ENCODE data around the gene IFIT2.

Gene IFIT2

GRCh38 chr10:89304446-89304845 is 2.6 kb downstream of the IFIT2 start:
- Histone ChIP-seq H2AFZ (ENCODE audit: low read depth) (no peak overlapping the region), H3K27me3 (ENCODE audit: insufficient read depth, low read depth) (no peaks in the 10 kb centered on the region), H3K4me3 (IDR thresholded peaks at IDR 0.05; ENCODE audit: insufficient read depth, low read depth, low read length) (no peak overlapping the region), H3K9ac (no peak overlapping the region), H3K4me2 (no peak overlapping the region), H3K27ac (no peak overlapping the region), H4K20me1 (ENCODE audit: insufficient read depth) (no peaks in the 10 kb centered on the region), H3K4me1 (ENCODE audit: low read depth, poor library complexity, severe bottlenecking) (peaks cover 20% of the 10 kb centered on the region), H3K36me3 (ENCODE audit: insufficient read depth) (no peaks in the 10 kb centered on the region), H3K79me2 (ENCODE audit: insufficient read depth, low read depth) (no peaks in the 10 kb centered on the region)
- no peak for TF ChIP-seq CTCF (conservative IDR thresholded peaks at IDR 0.05; ENCODE audit: low read depth, low read length)

GRCh38 chr10:89304925-89305324 is 3.1 kb downstream of the IFIT2 start:
- Histone ChIP-seq H3K9ac (no peak overlapping the region), H3K4me3 (IDR thresholded peaks at IDR 0.05; ENCODE audit: insufficient read depth, low read depth, low read length) (no peak overlapping the region), H4K20me1 (ENCODE audit: insufficient read depth) (no peaks in the 10 kb centered on the region), H3K27ac (no peak overlapping the region), H3K4me1 (ENCODE audit: low read depth, poor library complexity, severe bottlenecking) (peaks cover 20% of the 10 kb centered on the region), H3K4me2 (no peak overlapping the region), H2AFZ (ENCODE audit: low read depth) (no peak overlapping the region), H3K36me3 (ENCODE audit: insufficient read depth) (no peaks in the 10 kb centered on the region), H3K79me2 (ENCODE audit: insufficient read depth, low read depth) (no peaks in the 10 kb centered on the region), H3K27me3 (ENCODE audit: insufficient read depth, low read depth) (no peaks in the 10 kb centered on the region)
- no peak for TF ChIP-seq CTCF (conservative IDR thresholded peaks at IDR 0.05; ENCODE audit: low read depth, low read length)

- H3K36me3 ChIP-seq (ENCODE audit: insufficient read depth), result no peaks in the 10 kb centered on the region
- no peak overlapping the region for H3K4me3 ChIP-seq (IDR thresholded peaks at IDR 0.05; ENCODE audit: insufficient read depth, low read depth, low read length)
- H3K79me2 ChIP-seq (ENCODE audit: insufficient read depth, low read depth), result no peaks in the 10 kb centered on the region
- H2AFZ ChIP-seq (ENCODE audit: low read depth), result no peak overlapping the region
- TF ChIP-seq CTCF (conservative IDR thresholded peaks at IDR 0.05; ENCODE audit: low read depth, low read length), result no peak
- no peak overlapping the region for H3K9ac ChIP-seq
- H3K4me1 ChIP-seq (ENCODE audit: low read depth, poor library complexity, severe bottlenecking), result peaks cover 20% of the 10 kb centered on the region
- no peaks in the 10 kb centered on the region for H3K27me3 ChIP-seq (ENCODE audit: insufficient read depth, low read depth)
- no peak overlapping the region for H3K4me2 ChIP-seq
- no peaks in the 10 kb centered on the region for H4K20me1 ChIP-seq (ENCODE audit: insufficient read depth)
- no peak overlapping the region for H3K27ac ChIP-seq
These were observed 4.1 kb downstream of the IFIT2 start for GRCh38 chr10:89305766-89306433.

GRCh38 chr10:89306434-89307268 is 4.8 kb downstream of the IFIT2 start:
- H3K36me3 ChIP-seq (ENCODE audit: insufficient read depth), result no peaks in the 10 kb centered on the region
- H3K9ac ChIP-seq, result no peak overlapping the region
- H4K20me1 ChIP-seq (ENCODE audit: insufficient read depth), result no peaks in the 10 kb centered on the region
- H3K4me1 ChIP-seq (ENCODE audit: low read depth, poor library complexity, severe bottlenecking), result peaks cover 13% of the 10 kb centered on the region
- H3K4me2 ChIP-seq, result no peak overlapping the region
- no peak overlapping the region for H2AFZ ChIP-seq (ENCODE audit: low read depth)
- no peaks in the 10 kb centered on the region for H3K27me3 ChIP-seq (ENCODE audit: insufficient read depth, low read depth)
- H3K27ac ChIP-seq, result no peak overlapping the region
- no peak overlapping the region for H3K4me3 ChIP-seq (IDR thresholded peaks at IDR 0.05; ENCODE audit: insufficient read depth, low read depth, low read length)
- no peaks in the 10 kb centered on the region for H3K79me2 ChIP-seq (ENCODE audit: insufficient read depth, low read depth)
- TF ChIP-seq CTCF (conservative IDR thresholded peaks at IDR 0.05; ENCODE audit: low read depth, low read length), result no peak
